BJ (cell line): ENCODE results near the gene PROK1. TPM values are rescaled to one million over a fixed set of nuclear protein-coding genes. Genes with fewer than 3 reads are reported as not detected.

ENCODE experiments used
- CTCF ChIA-PET: fragments of 350-600 bp; formaldehyde crosslinking; extraction: SDS; loops from one replicate; lab custom pipeline; 2021; ENCODE audit warnings: antibody characterized with exemption, inconsistent platforms; lab: Yijun Ruan, JAX
- POLR2A ChIA-PET: fragments of 300-600 bp; sonication (Branson Sonifier 250); formaldehyde crosslinking; extraction: SDS; loops from one replicate; lab custom pipeline; 2021; ENCODE audit warnings: antibody characterized with exemption; lab: Charles Lee
- DNase-seq: peaks from one replicate; pipeline ENCODE4 v3.0.0-alpha.2; 2011; ENCODE audit warnings: low read depth
- H3K27me3 ChIP-seq: 2 replicates; pipeline ENCODE4 v1.6.0; 2011; ENCODE audit warnings: low read length; ENCODE audit not compliant: control insufficient read depth, insufficient read depth
- H3K36me3 ChIP-seq: 2 replicates; pipeline ENCODE4 v1.5.1; 2011; ENCODE audit warnings: low read length; ENCODE audit not compliant: control insufficient read depth, insufficient read depth
- H3K4me3 ChIP-seq: 2 replicates; pipeline ENCODE4 v1.5.1; 2011; ENCODE audit warnings: low read depth, mild to moderate bottlenecking, control low read depth, low read length
- polyA plus RNA-seq: library from polyadenylated mRNA; depleted of rRNA; stranded (reverse); fragments of >200 nt; gene quantifications from 2 replicates; pipeline ENCODE4 v1.2.3, GENCODE V29; 2011
- TF ChIP-seq, protein P1 (sequence below): IDR thresholded peaks from 2 replicates; pipeline ENCODE4 v1.5.1; 2011; ENCODE audit warnings: low read depth, mild to moderate bottlenecking, control low read depth, inconsistent platforms, low read length, moderate library complexity; ENCODE audit not compliant: insufficient read depth

Gene PROK1
- polyA plus RNA-seq, 1 experiment = not detected

DNA sequence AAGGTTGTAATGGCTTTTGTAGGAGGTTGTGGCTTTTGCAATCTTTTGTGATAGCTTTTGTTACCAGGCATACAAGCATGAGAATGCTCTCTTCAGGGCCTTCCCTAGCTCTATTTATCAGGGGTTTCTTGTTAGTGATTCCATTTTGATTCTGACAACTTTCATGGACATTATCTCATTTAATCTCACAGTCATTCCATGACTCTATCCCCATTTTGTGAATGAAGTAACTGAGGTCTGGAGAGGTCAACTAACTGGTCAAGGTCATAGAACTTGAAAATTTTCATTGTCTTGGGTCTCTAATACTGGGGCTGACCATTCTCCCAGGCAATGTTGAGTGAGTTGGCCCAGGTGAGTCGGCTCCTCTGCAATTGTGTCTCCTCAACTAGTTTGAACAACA lies 32.2 kb upstream of the PROK1 start:
- Histone ChIP-seq H3K36me3 (no peaks in the 10 kb centered on the region), H3K4me3 (no peak overlapping the region), H3K27me3 (peaks cover 4% of the 10 kb centered on the region)
- ChIA-PET POLR2A (no interaction called here), CTCF (interaction anchor here (12.8 kb wide), 1 partner anchor 44 kb away, joined by 296 read pairs; no protein-coding TSS in a partner anchor)
- DNase-seq = no peak
- TF ChIP-seq, protein P1, sequence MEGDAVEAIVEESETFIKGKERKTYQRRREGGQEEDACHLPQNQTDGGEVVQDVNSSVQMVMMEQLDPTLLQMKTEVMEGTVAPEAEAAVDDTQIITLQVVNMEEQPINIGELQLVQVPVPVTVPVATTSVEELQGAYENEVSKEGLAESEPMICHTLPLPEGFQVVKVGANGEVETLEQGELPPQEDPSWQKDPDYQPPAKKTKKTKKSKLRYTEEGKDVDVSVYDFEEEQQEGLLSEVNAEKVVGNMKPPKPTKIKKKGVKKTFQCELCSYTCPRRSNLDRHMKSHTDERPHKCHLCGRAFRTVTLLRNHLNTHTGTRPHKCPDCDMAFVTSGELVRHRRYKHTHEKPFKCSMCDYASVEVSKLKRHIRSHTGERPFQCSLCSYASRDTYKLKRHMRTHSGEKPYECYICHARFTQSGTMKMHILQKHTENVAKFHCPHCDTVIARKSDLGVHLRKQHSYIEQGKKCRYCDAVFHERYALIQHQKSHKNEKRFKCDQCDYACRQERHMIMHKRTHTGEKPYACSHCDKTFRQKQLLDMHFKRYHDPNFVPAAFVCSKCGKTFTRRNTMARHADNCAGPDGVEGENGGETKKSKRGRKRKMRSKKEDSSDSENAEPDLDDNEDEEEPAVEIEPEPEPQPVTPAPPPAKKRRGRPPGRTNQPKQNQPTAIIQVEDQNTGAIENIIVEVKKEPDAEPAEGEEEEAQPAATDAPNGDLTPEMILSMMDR = no peak

DNA sequence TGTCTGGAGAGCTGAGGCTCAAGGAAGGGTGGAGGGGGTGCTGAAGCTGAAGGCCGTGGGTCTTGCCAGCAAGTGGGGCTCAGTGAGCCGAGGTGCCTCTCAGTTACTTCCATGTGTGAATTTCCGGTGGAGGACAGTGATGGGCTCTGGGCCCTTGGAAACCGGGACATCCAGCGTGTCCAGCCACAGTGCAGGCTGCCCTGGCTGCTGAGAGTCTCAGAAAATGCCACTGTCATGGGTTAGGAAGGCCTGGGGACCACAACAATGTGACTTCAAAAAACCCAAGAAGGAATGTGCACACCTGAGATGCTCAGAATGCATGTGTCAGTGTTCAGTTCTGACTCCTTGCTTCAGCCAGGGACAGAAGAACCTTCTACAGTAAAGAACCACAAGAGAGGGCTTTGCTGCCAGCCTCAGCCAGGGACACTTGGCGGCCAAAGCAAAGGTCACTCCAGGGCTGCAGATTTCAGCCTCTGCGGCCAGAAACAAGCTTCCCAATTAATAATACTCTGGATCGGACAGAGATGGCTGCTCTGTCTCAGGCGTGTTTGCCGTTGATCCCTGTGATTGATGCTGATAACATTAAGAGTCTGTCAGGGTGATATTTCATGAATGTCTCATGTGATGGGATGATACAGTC lies 30.8 kb upstream of the PROK1 start:
- TF ChIP-seq, protein P1 = no peak
- H3K4me3 ChIP-seq = no peak overlapping the region
- ChIA-PET CTCF (interaction anchor here (0.5 to 3.7 kb wide), 5 partner anchors 8 to 211 kb away, joined by 3 to 23 read pairs (median 3); no protein-coding TSS in a partner anchor), POLR2A (no interaction called here)
- peaks cover 4% of the 10 kb centered on the region for H3K27me3 ChIP-seq
- DNase-seq = no peak
- H3K36me3 ChIP-seq = no peaks in the 10 kb centered on the region

DNA sequence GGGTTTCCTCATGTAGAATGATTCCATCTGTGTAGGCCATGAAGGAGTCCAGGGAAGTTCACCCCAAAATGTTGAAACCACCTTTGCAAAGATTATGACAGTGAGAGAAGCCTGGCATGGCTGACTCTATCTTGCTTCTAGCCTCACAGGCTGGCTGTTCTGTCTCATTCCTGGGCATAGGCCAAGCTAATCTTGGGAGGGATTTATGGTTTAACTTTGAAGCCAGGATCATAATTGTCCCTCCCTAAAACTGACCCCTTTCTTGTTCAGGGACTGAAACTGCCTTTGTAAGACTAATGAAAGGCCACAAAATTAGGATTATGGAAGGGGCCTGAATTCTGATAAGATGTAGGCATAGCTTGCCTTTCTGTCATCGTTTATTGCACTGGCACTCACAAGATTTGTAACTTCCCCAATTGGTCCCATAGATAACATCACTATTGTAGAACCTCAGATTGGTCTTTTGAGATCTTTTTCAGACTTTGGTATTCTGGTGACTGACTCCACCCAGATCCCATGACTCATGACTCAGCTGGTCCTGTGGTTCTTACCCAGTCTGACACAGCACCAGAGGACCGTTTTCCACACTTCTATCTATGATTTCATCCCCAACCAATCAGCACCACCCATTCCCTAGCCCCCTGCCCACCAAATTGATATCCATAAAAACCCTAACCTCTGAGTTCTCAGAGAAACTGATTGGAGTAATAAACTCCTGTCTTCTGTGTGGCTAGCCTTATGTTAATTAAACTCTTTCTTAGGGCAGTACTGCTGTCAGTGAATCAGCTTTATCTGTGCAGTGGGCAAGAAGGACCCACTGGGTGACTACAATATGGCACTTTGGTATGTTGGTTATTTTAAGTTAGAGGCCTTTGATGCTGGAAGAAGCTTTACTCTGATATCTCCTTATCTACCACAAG lies 29.8 kb upstream of the PROK1 start:
- TF ChIP-seq, protein P1 = no peak
- H3K27me3 ChIP-seq = peaks cover 4% of the 10 kb centered on the region
- DNase-seq = no peak
- ChIA-PET CTCF (interaction anchor here (0.9 to 3.7 kb wide), 5 partner anchors 9 to 213 kb away, joined by 3 to 23 read pairs (median 6); no protein-coding TSS in a partner anchor), POLR2A (no interaction called here)
- no peaks in the 10 kb centered on the region for H3K36me3 ChIP-seq
- no peak overlapping the region for H3K4me3 ChIP-seq

DNA sequence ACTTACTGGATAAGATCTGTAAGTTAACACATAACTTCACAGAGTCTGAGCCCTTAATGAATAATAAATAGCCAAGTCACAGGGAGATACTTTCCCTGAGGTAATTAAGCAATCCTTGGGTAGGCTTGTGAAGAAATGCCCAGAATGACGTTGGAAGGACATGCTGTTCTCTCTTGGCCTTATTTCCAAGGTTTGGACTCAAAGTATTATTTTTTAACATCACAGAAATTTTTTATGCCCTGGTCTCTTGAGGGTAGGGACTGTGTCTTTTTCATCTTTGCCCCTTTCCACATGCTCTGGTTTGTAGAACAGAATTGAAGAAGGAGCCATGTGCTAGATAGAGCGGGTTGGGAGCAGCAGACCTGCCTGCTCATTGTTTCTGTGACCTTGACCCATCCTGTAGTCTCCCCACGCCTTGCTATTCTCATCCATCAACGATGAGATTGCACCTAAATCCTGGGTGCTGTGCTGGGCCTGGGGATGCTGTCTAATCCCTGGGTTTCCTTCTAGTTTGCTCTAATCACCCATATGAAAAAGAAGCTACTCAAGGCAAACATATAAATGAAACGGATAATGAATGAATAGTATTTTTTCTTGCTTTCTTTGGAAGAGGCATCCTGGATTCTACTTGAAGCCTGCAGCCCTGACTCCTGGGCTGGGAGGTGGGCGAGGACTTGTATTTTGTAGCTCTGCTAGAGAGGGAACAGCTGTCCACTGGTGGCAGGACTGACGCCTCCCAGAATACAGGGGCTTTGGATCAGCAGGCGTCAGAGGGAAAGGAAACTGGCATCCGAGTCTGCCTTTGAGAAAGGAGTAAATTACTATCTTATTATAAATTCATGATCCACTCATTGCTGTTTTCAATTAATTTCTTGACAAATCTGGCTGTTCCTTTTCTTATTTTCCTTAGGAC lies 26.0 kb upstream of the PROK1 start:
- TF ChIP-seq, protein P1 = no peak
- H3K4me3 ChIP-seq = no peak overlapping the region
- ChIA-PET POLR2A (no interaction called here), CTCF (interaction anchor here (0.6 to 1.5 kb wide), 4 partner anchors 8 to 35 kb away, joined by 3 to 9 read pairs (median 4); no protein-coding TSS in a partner anchor)
- no peaks in the 10 kb centered on the region for H3K36me3 ChIP-seq
- peaks cover 2% of the 10 kb centered on the region for H3K27me3 ChIP-seq
- no peak for DNase-seq
